ENCODE results near the gene DBN1.
A peak's percentile ranks its signal among the peaks of the same experiment; 100 is the strongest.
"Not testable (repeated sequence)": the region's sequence is repeated elsewhere in the genome, so short reads cannot be mapped to it uniquely, and the experiment has no call there.

DBN1 gene

DNA sequence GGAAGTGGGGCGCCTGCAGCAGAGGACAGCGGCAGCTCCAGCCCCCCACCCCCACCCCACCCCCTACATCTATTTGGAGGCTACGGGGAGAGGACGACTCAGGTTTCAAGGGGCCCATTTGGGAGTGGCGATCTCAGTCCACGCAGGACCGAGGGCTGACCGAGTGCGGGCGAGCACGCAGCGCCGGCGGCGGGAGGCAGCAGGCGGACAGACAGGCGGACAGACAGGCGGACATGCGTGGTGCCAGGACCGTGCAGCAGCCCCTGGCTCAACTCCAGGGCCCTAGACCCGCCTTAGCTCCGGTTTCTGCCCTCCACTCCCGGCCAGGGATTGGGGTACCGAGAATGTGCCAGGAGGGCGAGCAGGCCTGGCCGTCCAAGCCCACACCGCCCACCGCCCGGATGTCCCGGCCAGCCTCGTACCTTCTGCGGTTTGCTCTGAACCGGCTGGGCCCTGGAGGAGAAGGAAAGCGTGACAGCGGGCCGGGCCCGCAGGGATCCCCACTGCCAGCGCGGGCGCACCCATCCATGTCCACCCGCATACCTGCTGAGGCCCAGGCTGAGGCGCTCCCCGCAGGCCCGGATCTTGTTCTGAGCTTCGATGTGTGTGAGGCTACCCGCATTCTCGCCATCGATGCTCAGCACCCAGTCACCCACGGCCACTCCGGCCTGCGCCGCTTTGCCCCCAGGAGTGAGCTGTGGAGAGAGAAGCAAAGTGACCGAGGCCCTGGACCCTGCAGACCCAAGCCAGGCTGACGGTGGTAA lies 18.7 kb upstream of the DBN1 start:
- peak overlapping the region in 9 of 11 experiments; percentile 84 to 93 (median 90); a peak in 17 of 22 replicates for H3K27ac ChIP-seq
- H3K27me3 ChIP-seq: no peaks in the 10 kb centered on the region
- no peak overlapping the region for H3K4me3 ChIP-seq
- H3K9me3 ChIP-seq (replicated peaks in 1 of 11): no peaks in the 10 kb centered on the region
- H3K36me3 ChIP-seq: peaks cover 40 to 71% (median 57%) of the 10 kb centered on the region in 11 experiments
- H3K4me2 ChIP-seq: peak overlapping the region in 10 of 11 experiments; percentile 35 to 100 (median 100); a peak in 15 of 22 replicates
- peak overlapping the region in 8 of 11 experiments; percentile 86 to 91 (median 90); a peak in 10 of 22 replicates for H3K9ac ChIP-seq
- TF ChIP-seq Cebpa-rat (IDR thresholded peaks at IDR 0.05): no peak
- H4K20me1 ChIP-seq: peaks cover 31 to 86% (median 60%) of the 10 kb centered on the region in 11 experiments
- H3K4me1 ChIP-seq: peaks cover 71 to 90% (median 84%) of the 10 kb centered on the region in 10 experiments

DNA sequence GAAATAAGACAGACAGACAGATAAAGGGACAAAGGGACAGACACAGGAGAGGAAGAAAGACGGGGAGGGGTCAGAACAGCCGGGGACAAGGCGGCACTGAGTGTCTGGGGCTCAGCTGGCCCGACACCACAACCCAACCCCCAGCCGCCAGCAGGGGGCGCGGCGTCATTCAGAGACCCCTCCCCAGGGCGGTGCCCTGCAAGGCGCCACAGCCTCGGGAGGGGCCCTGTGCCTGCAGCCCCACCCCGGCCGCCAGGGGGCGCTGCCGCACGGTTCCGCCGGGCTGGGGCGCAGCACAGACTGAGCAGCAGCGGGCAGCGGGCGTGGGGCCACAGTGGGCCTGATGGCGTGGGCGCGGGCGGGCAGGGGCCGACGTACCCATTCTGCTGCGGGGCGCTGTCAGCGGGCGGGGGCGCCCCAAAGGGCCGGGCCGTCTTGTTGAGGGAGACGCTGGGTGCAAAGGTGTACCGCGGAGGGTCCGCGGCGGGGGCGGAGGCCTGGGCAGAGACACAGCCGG lies 18.1 kb upstream of the DBN1 start:
- peaks cover 29 to 91% (median 63%) of the 10 kb centered on the region in 11 experiments for H4K20me1 ChIP-seq
- no peaks in the 10 kb centered on the region for H3K9me3 ChIP-seq (replicated peaks in 1 of 11)
- peak overlapping the region in 8 of 11 experiments; percentile 49 to 82 (median 68); a peak in 16 of 22 replicates for H3K27ac ChIP-seq
- no peak for TF ChIP-seq Cebpa-rat (IDR thresholded peaks at IDR 0.05)
- peak overlapping the region; percentile 74 to 97 (median 83); a peak in 21 of 22 replicates for H3K4me2 ChIP-seq
- peak overlapping the region in 8 of 11 experiments; percentile 31 to 76 (median 62); a peak in 13 of 22 replicates for H3K9ac ChIP-seq
- H3K4me1 ChIP-seq: peaks cover 69 to 90% (median 82%) of the 10 kb centered on the region in 10 experiments
- H3K4me3 ChIP-seq: peak overlapping the region in 4 of 10 experiments; percentile 7 to 43 (median 32); a peak in 2 of 20 replicates
- no peaks in the 10 kb centered on the region for H3K27me3 ChIP-seq
- peaks cover 45 to 78% (median 63%) of the 10 kb centered on the region in 11 experiments for H3K36me3 ChIP-seq

DNA sequence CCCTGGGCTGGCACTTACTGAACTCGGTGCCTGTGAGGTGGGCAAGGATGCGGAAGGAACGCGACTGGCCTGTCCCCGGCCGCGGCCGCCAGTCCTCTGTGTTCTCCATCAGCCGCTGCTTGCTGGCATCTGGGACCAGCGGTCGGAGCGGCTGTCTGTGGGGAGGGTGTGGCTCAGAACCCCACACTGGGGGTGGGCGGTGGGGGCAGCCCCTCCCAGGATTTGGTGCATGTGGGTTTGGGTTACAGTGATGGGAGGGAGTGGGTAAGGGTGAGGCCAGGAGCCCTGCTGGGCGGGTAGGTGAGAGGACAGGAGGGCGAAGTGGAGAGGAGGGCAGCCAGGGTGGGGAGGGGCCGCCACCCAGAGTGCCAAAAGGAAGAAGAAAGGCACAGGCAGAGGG lies 17.6 kb upstream of the DBN1 start:
- Histone ChIP-seq H3K4me2 (peak overlapping the region; percentile 74 to 97 (median 83)), H3K9ac (peak overlapping the region in 8 of 11 experiments; percentile 31 to 76 (median 62); a peak in 16 of 22 replicates), H3K9me3 (replicated peaks in 1 of 11) (no peaks in the 10 kb centered on the region), H3K36me3 (peaks cover 48 to 82% (median 68%) of the 10 kb centered on the region in 11 experiments), H3K4me1 (peaks cover 64 to 85% (median 77%) of the 10 kb centered on the region in 10 experiments), H3K4me3 (peak overlapping the region in 6 of 10 experiments; percentile 7 to 43 (median 32); a peak in 7 of 20 replicates), H3K27me3 (no peaks in the 10 kb centered on the region), H3K27ac (peak overlapping the region in 8 of 11 experiments; percentile 49 to 82 (median 68); a peak in 16 of 22 replicates), H4K20me1 (peaks cover 24 to 91% (median 63%) of the 10 kb centered on the region in 11 experiments)
- TF ChIP-seq Cebpa-rat (IDR thresholded peaks at IDR 0.05): no peak

DNA sequence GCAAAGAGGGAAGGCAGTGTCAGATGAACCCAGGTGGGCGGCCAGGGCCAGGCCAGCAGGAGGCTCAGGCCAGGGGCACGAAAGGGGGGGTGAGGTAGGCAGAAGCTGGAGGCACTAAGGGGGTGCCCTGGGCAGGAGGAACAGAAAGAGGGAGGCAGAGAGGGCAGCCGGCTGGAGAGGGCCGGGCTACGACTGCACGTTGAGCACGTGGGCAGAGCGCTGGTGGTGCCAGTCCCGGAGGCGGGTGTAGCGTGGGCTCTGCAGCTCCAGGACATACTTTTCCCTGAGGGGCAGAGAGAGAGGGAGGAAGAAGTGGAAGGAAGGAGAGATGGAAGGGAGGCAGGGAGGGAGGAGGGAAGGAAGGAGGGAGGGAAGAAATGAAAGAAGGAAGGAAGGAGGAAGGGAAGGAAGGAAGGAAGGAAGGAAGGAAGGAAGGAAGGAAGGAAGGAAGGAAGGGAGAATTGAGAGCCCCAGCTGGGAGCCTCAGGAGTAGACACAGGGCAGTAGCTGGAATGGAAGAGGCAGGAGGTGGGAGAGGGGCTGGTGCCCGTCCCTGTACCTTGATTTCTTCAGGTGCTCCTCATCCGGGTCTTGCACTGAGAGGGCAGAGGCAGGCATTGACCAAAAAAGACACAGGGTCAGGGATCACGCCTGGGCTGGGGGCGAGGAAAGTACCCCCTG lies 17.0 kb upstream of the DBN1 start:
- Histone ChIP-seq H3K4me3 (peak overlapping the region in 6 of 10 experiments; percentile 7 to 43 (median 32); a peak in 8 of 20 replicates), H3K9me3 (replicated peaks in 1 of 11) (no peaks in the 10 kb centered on the region), H3K4me1 (peaks cover 58 to 83% (median 74%) of the 10 kb centered on the region in 10 experiments), H3K36me3 (peaks cover 53 to 82% (median 72%) of the 10 kb centered on the region in 11 experiments), H4K20me1 (peaks cover 19 to 91% (median 60%) of the 10 kb centered on the region in 11 experiments; a peak in 21 of 22 replicates), H3K27ac (peak overlapping the region in 9 of 11 experiments; percentile 1 to 82 (median 66); a peak in 16 of 22 replicates), H3K27me3 (no peaks in the 10 kb centered on the region), H3K9ac (peak overlapping the region in 9 of 11 experiments; percentile 2 to 76 (median 60); a peak in 15 of 22 replicates), H3K4me2 (peak overlapping the region; percentile 74 to 97 (median 83))
- TF ChIP-seq Cebpa-rat (IDR thresholded peaks at IDR 0.05): no peak

DNA sequence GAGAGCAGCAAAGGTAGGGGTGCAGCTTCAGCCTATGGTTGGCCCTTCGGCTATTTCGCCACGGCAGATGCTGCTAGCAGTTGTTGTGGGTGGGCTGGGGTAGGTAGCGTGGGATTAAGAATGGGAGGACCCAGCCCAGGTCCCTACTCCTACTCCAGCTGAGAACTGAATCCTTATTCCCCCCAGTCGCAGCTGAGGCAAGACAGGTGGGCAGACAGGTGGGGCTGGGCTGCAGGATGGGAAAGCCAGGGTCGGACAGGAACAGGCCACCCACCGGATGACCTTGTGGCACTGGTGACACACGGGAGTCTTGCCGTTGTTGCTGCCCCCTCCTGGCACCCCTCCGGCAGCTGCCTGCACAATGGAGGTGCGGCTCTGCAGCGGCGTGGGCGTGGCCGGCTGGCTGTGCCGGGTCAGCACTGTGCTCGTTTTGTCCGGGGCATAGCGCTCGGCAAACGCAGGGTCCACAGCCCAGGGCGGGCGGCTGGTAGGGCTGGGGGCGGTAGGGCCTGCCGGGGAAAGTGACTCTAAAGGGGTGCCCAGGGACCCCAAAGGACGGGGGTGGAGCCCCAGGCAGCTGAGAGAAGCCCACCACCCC lies 15.8 kb upstream of the DBN1 start:
- Histone ChIP-seq H4K20me1 (peaks cover 19 to 96% (median 64%) of the 10 kb centered on the region in 11 experiments; a peak in 21 of 22 replicates), H3K36me3 (peaks cover 65 to 92% (median 85%) of the 10 kb centered on the region in 11 experiments), H3K4me3 (peak overlapping the region in 2 of 10 experiments; percentile 9 to 24; a peak in 2 of 20 replicates), H3K9me3 (replicated peaks in 1 of 11) (no peaks in the 10 kb centered on the region), H3K27me3 (no peaks in the 10 kb centered on the region), H3K27ac (peak overlapping the region in 6 of 11 experiments; percentile 2 to 82 (median 73); a peak in 9 of 22 replicates), H3K4me1 (peaks cover 46 to 76% (median 67%) of the 10 kb centered on the region in 10 experiments), H3K4me2 (peak overlapping the region; percentile 74 to 97 (median 83); a peak in 21 of 22 replicates), H3K9ac (peak overlapping the region in 8 of 11 experiments; percentile 19 to 76 (median 62); a peak in 14 of 22 replicates)
- TF ChIP-seq Cebpa-rat (IDR thresholded peaks at IDR 0.05): no peak

DNA sequence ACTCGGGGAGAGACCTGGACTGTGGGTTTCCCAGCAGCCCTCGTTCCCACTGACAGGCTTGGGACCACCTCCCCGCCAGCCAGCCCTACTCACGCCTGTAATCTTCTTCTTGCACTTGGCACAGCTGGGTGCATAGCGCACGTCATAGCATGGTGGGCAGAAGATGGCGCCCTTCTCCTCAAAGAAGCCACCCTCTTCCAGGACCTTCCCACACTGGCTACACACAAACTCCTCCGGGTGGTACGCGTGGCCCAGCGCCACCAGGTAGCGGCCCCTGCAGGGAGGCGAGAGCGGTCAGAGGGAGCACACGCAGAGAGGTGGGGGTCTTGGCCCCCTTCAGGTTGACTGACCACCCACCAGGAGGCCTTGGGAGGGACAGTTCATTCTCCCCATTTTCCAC lies 14.5 kb upstream of the DBN1 start:
- H3K4me3 ChIP-seq: no peak overlapping the region
- H3K4me2 ChIP-seq: peak overlapping the region in 1 of 11 experiments; percentile 83; a peak in 2 of 22 replicates
- H3K4me1 ChIP-seq: peaks cover 34 to 65% (median 55%) of the 10 kb centered on the region in 10 experiments
- H3K36me3 ChIP-seq: peaks cover 74 to 98% (median 94%) of the 10 kb centered on the region in 11 experiments
- peaks cover 16 to 98% (median 65%) of the 10 kb centered on the region in 11 experiments; a peak in 21 of 22 replicates for H4K20me1 ChIP-seq
- H3K27ac ChIP-seq: peak overlapping the region in 3 of 11 experiments; percentile 34 to 82 (median 38); a peak in 6 of 22 replicates
- no peak for TF ChIP-seq Cebpa-rat (IDR thresholded peaks at IDR 0.05)
- H3K27me3 ChIP-seq: no peaks in the 10 kb centered on the region
- H3K9ac ChIP-seq: peak overlapping the region in 3 of 11 experiments; percentile 5 to 74 (median 41); a peak in 4 of 22 replicates
- H3K9me3 ChIP-seq (replicated peaks in 1 of 11): no peaks in the 10 kb centered on the region

DNA sequence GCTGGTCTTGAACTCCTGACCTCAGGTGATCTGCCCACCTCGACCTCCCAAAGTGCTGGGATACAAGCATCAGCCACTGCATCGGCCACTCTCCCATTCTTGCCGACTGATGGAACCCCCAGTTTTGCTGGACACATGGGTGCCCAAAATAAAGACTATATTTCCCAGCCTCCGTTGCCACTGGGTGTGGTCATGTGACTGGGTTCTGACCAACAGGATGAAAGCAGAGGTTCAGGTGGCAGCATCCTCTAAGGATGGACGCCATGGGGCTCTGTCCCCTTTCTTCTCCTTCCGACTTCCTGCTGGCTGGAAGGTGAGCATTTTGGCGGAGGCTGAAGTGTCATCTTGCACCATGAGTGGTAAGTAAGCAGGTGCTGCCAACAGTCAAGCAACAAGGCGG lies 13.7 kb upstream of the DBN1 start:
- Histone ChIP-seq H4K20me1 (peaks cover 16 to 98% (median 60%) of the 10 kb centered on the region in 11 experiments; a peak in 21 of 22 replicates), H3K4me2 (no peak overlapping the region), H3K9me3 (replicated peaks in 1 of 11) (no peaks in the 10 kb centered on the region), H3K9ac (no peak overlapping the region), H3K36me3 (peaks cover 67 to 98% (median 90%) of the 10 kb centered on the region in 11 experiments), H3K4me1 (peaks cover 25 to 65% (median 51%) of the 10 kb centered on the region in 10 experiments), H3K27me3 (no peaks in the 10 kb centered on the region), H3K4me3 (no peak overlapping the region), H3K27ac (no peak overlapping the region; a peak in 1 of 22 replicates)
- TF ChIP-seq Cebpa-rat (IDR thresholded peaks at IDR 0.05): no peak

DNA sequence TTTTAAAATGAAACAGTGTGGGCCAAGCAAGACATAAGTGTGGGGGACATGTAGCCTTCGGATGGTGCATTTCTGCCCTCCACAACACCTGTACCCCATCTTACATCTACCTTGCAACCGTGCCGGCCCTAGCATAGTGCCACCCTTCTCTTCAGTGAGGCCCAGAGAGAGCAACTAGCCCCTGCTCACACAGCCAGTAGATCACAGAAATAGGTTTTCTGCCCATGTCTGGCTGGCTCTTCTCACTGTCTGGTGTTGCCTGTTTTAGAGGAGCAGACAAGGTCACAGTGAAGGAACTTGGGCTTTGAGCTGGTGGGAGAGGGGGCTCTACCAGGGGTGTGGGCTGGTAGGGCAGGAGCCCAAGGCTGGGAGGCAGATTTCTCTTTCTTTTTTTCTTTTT lies 12.8 kb upstream of the DBN1 start:
- no peak overlapping the region for H3K4me3 ChIP-seq
- H3K4me1 ChIP-seq: peaks cover 25 to 66% (median 53%) of the 10 kb centered on the region in 10 experiments
- H3K9ac ChIP-seq: no peak overlapping the region
- peaks cover 63 to 99% (median 92%) of the 10 kb centered on the region in 11 experiments for H3K36me3 ChIP-seq
- H3K4me2 ChIP-seq: no peak overlapping the region
- H3K27me3 ChIP-seq: no peaks in the 10 kb centered on the region
- no peak overlapping the region for H3K27ac ChIP-seq
- H3K9me3 ChIP-seq (replicated peaks in 1 of 11): no peaks in the 10 kb centered on the region
- TF ChIP-seq Cebpa-rat (IDR thresholded peaks at IDR 0.05): no peak
- peaks cover 16 to 100% (median 61%) of the 10 kb centered on the region in 11 experiments; a peak in 21 of 22 replicates for H4K20me1 ChIP-seq

DNA sequence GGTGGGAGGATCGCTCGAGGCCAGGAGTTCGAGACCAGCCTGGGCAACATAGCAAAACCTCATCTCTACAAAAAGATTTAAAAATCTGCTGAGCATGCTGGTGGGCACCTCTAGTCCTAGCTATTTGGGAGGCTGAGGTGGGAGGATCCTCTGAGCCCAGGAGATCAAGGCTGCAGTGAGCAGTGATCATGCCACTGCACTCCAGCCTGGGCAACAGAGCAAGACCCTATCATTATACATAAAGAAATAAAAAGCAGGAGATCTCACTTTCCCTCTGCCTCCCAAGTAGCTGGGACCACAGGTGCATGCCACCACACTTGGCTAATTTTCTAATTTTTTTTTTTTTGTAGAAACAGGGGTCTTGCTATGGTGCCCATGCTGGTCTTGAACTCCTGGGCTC lies 12.3 kb upstream of the DBN1 start:
- Histone ChIP-seq H3K9ac (peak overlapping the region in 3 of 11 experiments; percentile 1 to 45 (median 29); a peak in 1 of 22 replicates), H3K27ac (peak overlapping the region in 2 of 11 experiments; percentile 57; a peak in 2 of 22 replicates), H4K20me1 (peaks cover 13 to 98% (median 57%) of the 10 kb centered on the region in 11 experiments; a peak in 21 of 22 replicates), H3K36me3 (peaks cover 58 to 97% (median 87%) of the 10 kb centered on the region in 11 experiments), H3K4me1 (peaks cover 23 to 66% (median 50%) of the 10 kb centered on the region in 10 experiments)
- not testable (repeated sequence) for H3K9me3 ChIP-seq (replicated peaks in 1 of 11); H3K4me3 ChIP-seq; H3K27me3 ChIP-seq; H3K4me2 ChIP-seq
